ENCODE data around the gene SMAD2.

Gene SMAD2

DNA sequence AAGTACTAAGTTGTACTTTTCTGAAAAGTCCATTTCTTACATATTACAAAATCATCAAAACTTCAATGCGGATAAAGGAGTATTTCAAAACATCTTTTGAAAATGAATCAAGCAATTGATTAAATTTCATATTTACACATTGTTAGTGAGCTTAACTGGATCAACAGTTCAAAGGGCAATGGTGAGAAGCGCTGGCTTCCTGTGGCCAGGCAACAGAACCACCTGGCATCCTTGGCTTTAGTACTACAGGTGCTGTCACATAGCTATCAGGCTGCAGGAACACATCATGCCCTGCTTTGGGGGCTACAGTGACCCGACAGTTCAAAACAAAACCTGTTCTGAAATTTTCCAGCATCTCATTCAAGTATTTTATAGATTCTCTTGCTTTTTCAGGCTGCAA is 59.2 kb downstream of the SMAD2 start:
- Histone ChIP-seq H3K9me3 (ENCODE audit: control insufficient read depth, insufficient read depth, low read length) (no peaks in the 10 kb centered on the region), H3K9ac (ENCODE audit: low read depth, low read length) (no peak overlapping the region), H3K36me3 (ENCODE audit: insufficient read depth, low read length) (peaks cover 3% of the 10 kb centered on the region; the same call in 1 of the 2 replicates), H3K4me1 (ENCODE audit: insufficient read depth, low read length) (no peaks in the 10 kb centered on the region)

DNA sequence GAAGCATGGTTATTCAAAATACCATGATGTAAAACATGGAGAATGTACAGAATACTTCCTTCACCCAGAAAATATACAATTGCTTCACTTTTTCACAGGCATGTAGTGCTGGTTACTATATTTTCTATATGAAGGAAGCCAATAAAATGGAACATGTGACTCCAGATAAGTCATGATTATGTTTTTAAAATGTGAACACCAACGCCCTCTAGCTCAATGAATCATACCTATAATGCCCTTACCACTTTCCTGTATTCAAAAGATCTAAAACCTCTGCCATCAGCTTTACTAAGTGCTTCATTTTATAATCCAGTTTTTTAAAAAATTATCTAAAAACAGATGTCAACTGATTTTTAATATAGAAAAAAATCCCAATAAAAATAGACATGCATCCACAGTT is 59.9 kb downstream of the SMAD2 start:
- H3K4me1 ChIP-seq (ENCODE audit: insufficient read depth, low read length) = no peaks in the 10 kb centered on the region
- H3K9ac ChIP-seq (ENCODE audit: low read depth, low read length) = no peak overlapping the region
- H3K9me3 ChIP-seq (ENCODE audit: control insufficient read depth, insufficient read depth, low read length) = no peaks in the 10 kb centered on the region
- H3K36me3 ChIP-seq (ENCODE audit: insufficient read depth, low read length) = peaks cover 3% of the 10 kb centered on the region; the same call in 1 of the 2 replicates

DNA sequence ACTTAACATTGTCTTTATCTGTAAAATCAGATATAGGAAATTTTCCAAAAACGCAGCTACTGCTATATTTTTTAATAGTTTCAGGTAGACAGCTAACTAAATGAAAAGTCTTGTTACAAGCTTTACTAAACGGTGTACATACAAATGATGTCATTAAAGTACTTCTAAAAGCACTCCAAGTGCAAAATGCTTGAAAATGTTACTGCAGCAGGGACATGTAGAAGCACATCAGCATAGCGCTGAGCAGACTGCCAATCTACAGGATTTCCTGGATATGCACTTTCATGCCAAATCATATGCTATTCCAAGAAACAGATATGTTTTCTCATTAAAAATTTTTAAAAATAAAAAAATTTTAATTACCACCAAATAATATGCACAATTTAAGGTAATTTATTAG is 61.7 kb downstream of the SMAD2 start:
- Histone ChIP-seq H3K9ac (ENCODE audit: low read depth, low read length) (no peak overlapping the region), H3K4me1 (ENCODE audit: insufficient read depth, low read length) (no peaks in the 10 kb centered on the region), H3K36me3 (ENCODE audit: insufficient read depth, low read length) (peaks cover 3% of the 10 kb centered on the region; the same call in 1 of the 2 replicates), H3K9me3 (ENCODE audit: control insufficient read depth, insufficient read depth, low read length) (no peaks in the 10 kb centered on the region)

DNA sequence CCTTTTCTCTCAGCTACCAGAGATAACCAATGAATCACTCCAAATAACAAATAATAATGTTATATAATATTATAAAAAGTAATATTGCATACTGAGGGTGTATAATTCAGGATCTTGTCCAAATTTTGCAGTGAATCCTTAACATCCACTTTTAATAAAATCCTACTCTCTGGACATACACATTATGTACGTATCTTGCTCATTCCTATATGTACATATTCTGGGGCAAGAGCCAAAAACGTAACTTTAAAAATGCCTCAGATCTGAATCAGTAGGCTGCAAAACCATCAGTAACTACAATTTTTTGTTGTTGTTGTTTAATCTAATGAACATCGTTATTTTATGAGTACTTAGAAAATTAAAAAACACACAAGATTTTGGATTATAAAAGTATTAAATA is 65.3 kb downstream of the SMAD2 start:
- Histone ChIP-seq H3K9me3 (ENCODE audit: control insufficient read depth, insufficient read depth, low read length) (no peaks in the 10 kb centered on the region), H3K9ac (ENCODE audit: low read depth, low read length) (no peak overlapping the region), H3K36me3 (ENCODE audit: insufficient read depth, low read length) (peaks cover 8% of the 10 kb centered on the region), H3K4me1 (ENCODE audit: insufficient read depth, low read length) (no peaks in the 10 kb centered on the region)

DNA sequence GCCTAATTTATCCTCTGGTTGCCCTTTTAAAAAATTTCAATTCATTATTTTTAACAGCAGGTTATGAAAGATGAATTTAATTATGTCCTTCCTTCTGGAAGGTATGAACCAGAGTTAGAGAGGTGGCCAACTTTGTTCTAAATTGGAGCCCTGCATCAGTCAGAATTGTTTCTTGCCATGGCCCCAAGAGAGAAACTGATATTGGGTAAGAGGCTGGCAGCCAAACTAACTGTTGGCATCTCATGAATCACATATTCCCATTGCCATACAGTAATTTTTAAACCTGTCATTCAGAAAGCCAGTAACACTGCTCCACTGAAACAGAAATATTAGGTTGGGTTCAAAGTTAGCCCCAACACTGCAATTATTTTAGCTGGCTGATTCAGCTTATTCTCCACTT is 67.4 kb downstream of the SMAD2 start:
- Histone ChIP-seq H3K4me1 (ENCODE audit: insufficient read depth, low read length) (no peaks in the 10 kb centered on the region), H3K9ac (ENCODE audit: low read depth, low read length) (no peak overlapping the region), H3K36me3 (ENCODE audit: insufficient read depth, low read length) (peaks cover 5% of the 10 kb centered on the region; the same call in 1 of the 2 replicates), H3K9me3 (ENCODE audit: control insufficient read depth, insufficient read depth, low read length) (peaks cover 3% of the 10 kb centered on the region; the same call in 1 of the 2 replicates)

DNA sequence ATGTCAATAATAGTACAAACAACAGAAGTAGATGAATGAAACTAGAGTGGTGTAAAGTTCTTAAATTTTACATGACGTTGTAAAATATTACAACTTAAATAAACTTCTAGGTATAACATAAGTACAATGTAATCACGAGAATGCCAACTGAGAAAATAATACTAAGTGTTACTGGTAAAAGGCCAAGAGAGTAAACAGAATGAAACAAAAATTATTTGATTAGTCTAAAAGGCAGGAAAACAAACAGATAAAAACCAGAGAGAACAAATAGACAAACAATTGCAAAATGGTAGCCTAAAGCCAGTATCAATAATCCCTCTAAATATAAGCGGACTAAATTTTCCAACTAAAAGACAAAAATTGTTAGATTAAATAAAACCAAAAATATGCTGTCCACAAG is 71.9 kb downstream of the SMAD2 start:
- Histone ChIP-seq H3K9ac (ENCODE audit: low read depth, low read length) (no peak overlapping the region), H3K36me3 (ENCODE audit: insufficient read depth, low read length) (peaks cover 9% of the 10 kb centered on the region; the same call in 1 of the 2 replicates), H3K9me3 (ENCODE audit: control insufficient read depth, insufficient read depth, low read length) (peaks cover 7% of the 10 kb centered on the region), H3K4me1 (ENCODE audit: insufficient read depth, low read length) (no peaks in the 10 kb centered on the region)

DNA sequence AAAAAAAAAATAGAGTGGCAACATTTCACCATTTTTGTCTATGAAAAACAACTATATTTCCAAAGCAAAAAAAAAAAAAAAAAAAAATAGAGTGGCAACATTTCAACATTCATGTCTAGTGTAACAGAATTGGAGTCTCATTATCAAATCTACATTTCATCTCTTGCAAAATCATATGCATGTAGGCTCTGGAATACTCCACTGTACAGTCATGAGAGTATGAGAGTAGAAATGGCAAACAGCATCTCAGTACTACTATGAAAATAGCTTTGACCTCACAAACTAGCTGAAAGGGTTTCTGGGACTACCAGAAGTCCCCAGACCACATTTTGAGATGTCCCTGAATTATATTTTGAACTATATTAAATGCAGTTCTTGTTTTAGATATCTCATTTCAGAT is 82.8 kb downstream of the SMAD2 start:
- no peaks in the 10 kb centered on the region for H3K9me3 ChIP-seq (ENCODE audit: control insufficient read depth, insufficient read depth, low read length)
- H3K36me3 ChIP-seq (ENCODE audit: insufficient read depth, low read length) = peaks cover 16% of the 10 kb centered on the region
- peaks cover 4% of the 10 kb centered on the region; the same call in 1 of the 2 replicates for H3K4me1 ChIP-seq (ENCODE audit: insufficient read depth, low read length)

DNA sequence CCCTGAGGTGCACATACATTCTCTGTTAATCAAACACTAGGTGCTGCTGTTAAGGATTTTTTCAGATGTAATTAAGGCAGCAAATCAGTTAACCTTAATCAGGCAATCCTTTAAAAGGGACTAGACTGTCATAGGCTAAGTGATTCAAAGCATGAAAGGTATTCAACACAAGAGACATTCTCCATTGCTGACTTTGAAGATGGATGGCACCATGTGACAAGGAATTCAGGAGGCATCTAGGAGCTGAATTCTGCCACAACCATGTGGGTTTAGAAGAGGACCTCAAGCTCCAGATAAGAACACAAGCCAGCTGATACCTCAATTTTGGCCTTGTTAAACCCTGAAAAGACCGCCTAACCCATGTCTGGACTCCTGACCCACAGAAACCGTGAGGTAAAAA is 84.0 kb downstream of the SMAD2 start:
- Histone ChIP-seq H3K9ac (ENCODE audit: low read depth, low read length) (no peak overlapping the region), H3K9me3 (ENCODE audit: control insufficient read depth, insufficient read depth, low read length) (no peaks in the 10 kb centered on the region), H3K4me1 (ENCODE audit: insufficient read depth, low read length) (peaks cover 4% of the 10 kb centered on the region; the same call in 1 of the 2 replicates), H3K36me3 (ENCODE audit: insufficient read depth, low read length) (peaks cover 20% of the 10 kb centered on the region)

More for the DNA sequence above, 82.8 kb downstream of the SMAD2 start:
- H3K9ac ChIP-seq (ENCODE audit: low read depth, low read length) = no peak overlapping the region

DNA sequence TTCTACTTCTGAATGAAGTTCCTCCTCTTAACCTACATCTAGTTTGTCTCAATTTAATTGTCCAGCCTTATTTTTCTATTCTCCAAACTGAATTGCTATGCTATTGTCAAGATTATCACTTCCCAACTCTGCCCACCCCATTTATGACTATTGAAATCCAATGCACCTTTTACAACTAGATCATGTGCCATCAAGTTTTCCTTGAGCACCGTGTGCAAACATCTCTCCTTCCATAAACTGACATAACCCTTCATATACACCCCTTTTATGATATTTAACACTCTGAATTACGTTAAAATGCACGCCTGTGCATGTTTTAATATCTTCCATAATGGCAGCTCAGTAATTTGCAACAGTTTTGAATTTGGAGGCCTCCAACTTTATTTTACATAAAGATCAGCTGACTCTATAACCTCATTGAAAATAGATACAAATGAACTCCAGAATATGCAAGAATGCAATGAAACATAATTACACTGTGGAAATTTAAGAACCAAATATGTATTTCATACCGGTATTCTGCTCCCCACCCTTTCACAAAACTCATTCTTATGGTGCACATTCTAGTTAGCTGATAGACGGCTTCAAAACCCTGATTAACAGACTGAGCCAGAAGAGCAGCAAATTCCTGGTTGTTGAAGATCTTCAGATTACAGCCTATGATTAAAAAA is 85.5 kb downstream of the SMAD2 start:
- Histone ChIP-seq H3K4me1 (ENCODE audit: insufficient read depth, low read length) (peaks cover 4% of the 10 kb centered on the region; the same call in 1 of the 2 replicates), H3K9ac (ENCODE audit: low read depth, low read length) (no peak overlapping the region), H3K36me3 (ENCODE audit: insufficient read depth, low read length) (peaks cover 20% of the 10 kb centered on the region), H3K9me3 (ENCODE audit: control insufficient read depth, insufficient read depth, low read length) (no peaks in the 10 kb centered on the region)

DNA sequence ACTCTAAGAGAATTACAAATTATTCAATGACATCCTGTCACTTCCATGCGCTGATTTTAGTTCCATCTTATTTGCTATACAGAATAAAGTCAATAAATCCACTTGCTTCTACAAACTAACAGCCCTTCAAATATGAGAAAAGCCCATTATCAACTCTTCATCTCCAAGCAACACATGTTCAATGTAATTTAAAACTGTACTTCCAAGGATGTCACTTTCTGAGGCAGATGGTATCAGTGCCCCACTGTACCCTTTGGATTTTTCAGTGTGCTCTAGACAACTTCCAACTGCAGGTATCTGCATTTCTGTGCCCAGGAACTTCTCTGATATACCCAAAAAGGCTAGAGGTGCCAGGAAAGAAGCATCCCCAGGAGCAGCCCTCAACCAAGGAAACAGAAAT is 87.6 kb downstream of the SMAD2 start:
- Histone ChIP-seq H3K9me3 (ENCODE audit: control insufficient read depth, insufficient read depth, low read length) (no peaks in the 10 kb centered on the region), H3K9ac (ENCODE audit: low read depth, low read length) (no peak overlapping the region), H3K36me3 (ENCODE audit: insufficient read depth, low read length) (peaks cover 21% of the 10 kb centered on the region), H3K4me1 (ENCODE audit: insufficient read depth, low read length) (peaks cover 4% of the 10 kb centered on the region; the same call in 1 of the 2 replicates)

DNA sequence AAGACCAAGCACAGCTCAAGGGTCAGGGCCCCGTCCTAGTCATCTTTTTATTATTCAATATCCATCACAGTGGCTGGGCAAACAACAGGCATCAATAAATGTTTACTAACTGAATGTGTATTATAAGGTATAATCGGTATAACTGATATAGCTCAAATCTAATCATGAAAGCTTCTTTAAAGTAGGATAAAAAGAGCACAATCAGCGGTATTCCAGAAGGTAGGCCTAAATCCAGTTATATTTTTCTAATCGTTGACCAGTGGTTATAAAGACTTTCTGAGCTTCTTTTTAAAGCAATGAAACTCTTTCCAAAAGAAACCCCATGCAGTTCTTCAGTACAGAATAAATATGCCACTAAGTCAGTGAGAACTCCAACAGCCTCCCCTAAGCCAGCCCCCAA is 92.1 kb downstream of the SMAD2 start:
- Histone ChIP-seq H3K4me1 (ENCODE audit: insufficient read depth, low read length) (no peaks in the 10 kb centered on the region), H3K9ac (ENCODE audit: low read depth, low read length) (no peak overlapping the region), H3K9me3 (ENCODE audit: control insufficient read depth, insufficient read depth, low read length) (no peaks in the 10 kb centered on the region), H3K36me3 (ENCODE audit: insufficient read depth, low read length) (peaks cover 24% of the 10 kb centered on the region)

DNA sequence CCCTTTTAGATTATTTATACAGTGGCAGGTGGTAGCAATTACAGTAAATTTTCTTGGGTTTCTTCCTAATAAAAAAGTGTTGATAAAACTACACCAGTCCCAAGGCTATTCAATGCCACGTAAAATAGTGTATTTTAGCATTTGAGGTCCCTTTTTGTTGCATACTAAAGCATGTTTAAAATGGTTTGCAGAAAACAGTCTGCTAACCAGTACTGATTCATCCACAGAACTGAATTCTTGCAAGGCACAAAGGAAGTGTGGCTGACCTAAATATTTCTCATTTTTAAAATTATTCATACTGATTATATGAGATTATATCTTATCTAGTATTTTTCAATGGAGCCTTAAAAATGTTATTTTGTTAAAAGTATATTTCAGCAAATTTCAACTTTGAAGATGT is 98.1 kb downstream of the SMAD2 start:
- Histone ChIP-seq H3K9me3 (ENCODE audit: control insufficient read depth, insufficient read depth, low read length) (no peaks in the 10 kb centered on the region), H3K4me1 (ENCODE audit: insufficient read depth, low read length) (no peaks in the 10 kb centered on the region), H3K36me3 (ENCODE audit: insufficient read depth, low read length) (peaks cover 14% of the 10 kb centered on the region), H3K9ac (ENCODE audit: low read depth, low read length) (no peak overlapping the region)

DNA sequence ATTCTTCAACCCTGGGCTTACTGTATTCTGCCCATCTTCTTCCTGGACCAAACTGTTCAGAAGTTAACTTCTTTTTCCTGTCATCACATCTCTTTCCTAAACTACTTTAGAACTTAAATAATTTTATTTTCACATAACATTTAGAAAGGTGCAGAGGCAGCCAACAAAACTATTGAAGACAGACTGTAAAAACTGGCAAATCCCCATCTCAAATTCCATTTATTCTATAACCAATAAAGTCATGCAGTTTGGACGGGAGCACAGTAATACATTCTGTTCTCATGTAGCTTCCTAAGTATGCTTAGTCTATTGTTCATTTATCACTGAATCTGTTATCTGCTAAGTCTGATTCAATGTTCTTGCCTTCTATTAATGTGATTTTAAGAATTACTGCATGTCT is 99.1 kb downstream of the SMAD2 start:
- Histone ChIP-seq H3K9me3 (ENCODE audit: control insufficient read depth, insufficient read depth, low read length) (peaks cover 7% of the 10 kb centered on the region), H3K9ac (ENCODE audit: low read depth, low read length) (no peak overlapping the region), H3K4me1 (ENCODE audit: insufficient read depth, low read length) (no peaks in the 10 kb centered on the region), H3K36me3 (ENCODE audit: insufficient read depth, low read length) (peaks cover 13% of the 10 kb centered on the region)

DNA sequence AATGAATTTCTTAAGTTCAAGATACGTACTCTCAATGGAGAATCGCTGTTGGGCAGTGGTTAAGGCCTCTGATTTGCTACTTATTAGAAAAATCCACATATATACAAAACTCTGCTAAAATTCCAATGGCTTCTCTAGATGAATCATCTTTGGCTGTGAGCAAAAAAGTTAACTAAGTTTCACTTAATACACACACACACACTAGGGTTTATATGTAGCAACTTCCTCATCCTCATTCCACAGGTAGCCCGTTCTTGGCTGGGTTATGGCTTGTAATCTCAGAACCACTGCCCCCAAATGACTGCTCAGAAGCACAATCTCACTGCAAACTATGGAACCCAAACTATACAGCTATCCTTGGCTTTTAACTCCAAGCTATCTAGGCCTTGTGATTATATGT is 99.7 kb downstream of the SMAD2 start:
- Histone ChIP-seq H3K9me3 (ENCODE audit: control insufficient read depth, insufficient read depth, low read length) (peaks cover 10% of the 10 kb centered on the region), H3K4me1 (ENCODE audit: insufficient read depth, low read length) (no peaks in the 10 kb centered on the region), H3K9ac (ENCODE audit: low read depth, low read length) (no peak overlapping the region), H3K36me3 (ENCODE audit: insufficient read depth, low read length) (peaks cover 13% of the 10 kb centered on the region)

DNA sequence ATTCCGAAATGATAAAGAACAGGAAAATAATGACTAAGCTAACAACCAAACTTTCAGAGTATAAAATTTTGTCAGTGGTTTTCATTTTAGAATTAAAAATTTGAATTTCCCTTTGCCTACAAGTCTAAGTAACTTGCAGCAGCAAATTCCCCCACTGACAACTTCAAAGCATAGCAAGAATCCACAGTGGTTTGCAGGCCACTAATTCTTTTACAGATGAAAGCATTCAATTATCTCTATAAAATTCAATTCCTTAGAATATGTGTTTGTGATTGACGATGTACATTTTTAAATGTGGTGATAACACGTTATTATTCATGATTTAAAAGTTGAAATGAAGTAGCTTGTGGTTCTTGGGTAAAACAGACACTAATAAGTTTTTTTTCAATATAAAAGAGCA is 100.6 kb downstream of the SMAD2 start:
- no peak overlapping the region for H3K9ac ChIP-seq (ENCODE audit: low read depth, low read length)
- peaks cover 10% of the 10 kb centered on the region for H3K9me3 ChIP-seq (ENCODE audit: control insufficient read depth, insufficient read depth, low read length)
- no peaks in the 10 kb centered on the region for H3K4me1 ChIP-seq (ENCODE audit: insufficient read depth, low read length)
- H3K36me3 ChIP-seq (ENCODE audit: insufficient read depth, low read length) = peaks cover 13% of the 10 kb centered on the region

All from ES-I3 (cell line).